Stromal cell of bone marrow (primary cell): Measurements from ENCODE around the gene CLEC2B.

Experiments
- DNase-seq: peaks from one replicate; pipeline ENCODE4 v3.0.0-alpha.2; 2012; ENCODE audit warnings: low read depth

The CLEC2B gene

DNA sequence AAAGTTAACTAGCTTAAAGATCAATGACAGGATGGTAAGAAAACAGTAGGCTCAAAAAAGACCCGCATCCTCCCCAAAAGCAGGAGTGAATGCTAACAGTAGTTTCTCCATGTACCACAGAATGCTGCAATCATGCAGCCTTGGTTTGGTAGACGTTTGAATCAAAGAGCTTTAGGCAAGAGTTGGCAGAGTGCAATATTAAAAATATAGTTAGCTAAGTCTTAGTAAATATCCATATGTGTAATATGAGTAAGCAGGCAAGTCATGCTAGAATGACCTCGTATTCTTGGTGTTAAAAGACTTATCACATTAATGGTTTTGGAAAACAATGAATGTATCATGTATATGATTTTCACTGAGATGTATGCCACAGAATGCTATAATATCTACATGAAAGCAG is 60.6 kb downstream of the CLEC2B start:
- DNase-seq = no peak

DNA sequence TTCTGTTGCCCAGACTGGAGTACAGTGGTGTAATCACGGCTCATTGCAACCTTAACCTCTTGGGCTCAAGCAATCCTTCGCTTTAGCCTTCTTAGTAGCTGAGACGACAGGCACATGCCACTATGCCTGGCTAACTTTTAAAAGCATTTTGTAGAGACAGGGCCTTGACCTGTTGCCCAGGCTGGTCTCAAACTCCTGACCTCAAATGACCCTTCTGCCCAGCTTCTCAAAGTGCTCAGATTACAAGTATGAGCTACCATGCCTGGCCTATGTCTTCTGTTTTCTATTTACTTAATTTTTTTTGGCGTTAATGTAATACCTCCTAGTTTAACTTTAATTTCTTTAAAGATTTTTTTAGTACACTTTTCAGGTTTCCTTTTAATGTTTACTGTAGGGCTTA is 62.4 kb downstream of the CLEC2B start:
- DNase-seq = no peak

DNA sequence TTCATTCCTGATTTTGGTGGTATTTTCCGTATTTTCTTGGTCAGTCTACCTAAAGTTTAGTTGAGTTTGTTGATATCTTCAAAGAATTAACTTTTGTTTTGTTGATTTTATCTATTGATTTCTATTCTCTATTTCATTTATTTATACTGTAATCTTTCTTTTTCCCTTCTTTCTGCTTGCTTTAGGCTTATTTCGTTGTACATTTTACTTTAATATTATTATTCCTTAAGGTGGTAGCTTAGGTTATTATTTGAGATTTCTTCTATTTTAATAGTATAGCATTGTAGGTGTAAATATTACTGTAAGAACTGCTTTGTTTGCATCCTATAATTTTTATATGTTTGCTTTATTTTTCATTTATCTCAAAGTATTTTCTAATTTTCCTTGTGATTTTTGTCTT is 63.3 kb downstream of the CLEC2B start:
- no peak for DNase-seq
